OCI-LY3 (cell line): Measurements from ENCODE around the gene SPATA32.
A peak's percentile ranks its signal among the peaks of the same experiment; 100 is the strongest.

ENCODE experiments used
- EZH2phosphoT487 ChIP-seq: fragments of 200-600 bp; shearing (Covaris generic); IDR thresholded peaks from 2 replicates; pipeline ENCODE4 v1.6.1; 2018; ENCODE audit warnings: antibody characterized with exemption, mixed run types, low read depth
- TF ChIP-seq, protein P1 (sequence below): fragments of 200-600, 300-600 bp; sonication (generic); IDR thresholded peaks from 2 replicates; pipeline ENCODE4 v1.5.1; 2014; ENCODE audit warnings: antibody characterized with exemption, low read length, low read depth

- TF ChIP-seq, protein P1, sequence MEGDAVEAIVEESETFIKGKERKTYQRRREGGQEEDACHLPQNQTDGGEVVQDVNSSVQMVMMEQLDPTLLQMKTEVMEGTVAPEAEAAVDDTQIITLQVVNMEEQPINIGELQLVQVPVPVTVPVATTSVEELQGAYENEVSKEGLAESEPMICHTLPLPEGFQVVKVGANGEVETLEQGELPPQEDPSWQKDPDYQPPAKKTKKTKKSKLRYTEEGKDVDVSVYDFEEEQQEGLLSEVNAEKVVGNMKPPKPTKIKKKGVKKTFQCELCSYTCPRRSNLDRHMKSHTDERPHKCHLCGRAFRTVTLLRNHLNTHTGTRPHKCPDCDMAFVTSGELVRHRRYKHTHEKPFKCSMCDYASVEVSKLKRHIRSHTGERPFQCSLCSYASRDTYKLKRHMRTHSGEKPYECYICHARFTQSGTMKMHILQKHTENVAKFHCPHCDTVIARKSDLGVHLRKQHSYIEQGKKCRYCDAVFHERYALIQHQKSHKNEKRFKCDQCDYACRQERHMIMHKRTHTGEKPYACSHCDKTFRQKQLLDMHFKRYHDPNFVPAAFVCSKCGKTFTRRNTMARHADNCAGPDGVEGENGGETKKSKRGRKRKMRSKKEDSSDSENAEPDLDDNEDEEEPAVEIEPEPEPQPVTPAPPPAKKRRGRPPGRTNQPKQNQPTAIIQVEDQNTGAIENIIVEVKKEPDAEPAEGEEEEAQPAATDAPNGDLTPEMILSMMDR: peak; percentile 28
- no peak for TF ChIP-seq EZH2phosphoT487
These were observed 14.9 kb downstream of the SPATA32 start for GRCh38 chr17:45246861-45247428.
